Gastrocnemius medialis (tissue), 4 donors: ENCODE measurements around the gene PRDM8.

Source experiments
- CTCF ChIP-seq, 5 experiments: fragments of 450-650 bp in 3 of 5; fragments of 200-600 bp in 2 of 5; sonication (generic) in 2 of 5; IDR thresholded peaks in 4 of 5; conservative IDR thresholded peaks in 1 of 5; 1 replicate in 4 of 5; 2 replicates in 1 of 5; pipeline ENCODE4 v1.5.1; 2016 to 2019; ENCODE audit warnings: antibody characterized with exemption in 5 of 5, mild to moderate bottlenecking in 3 of 5, moderate library complexity in 3 of 5
- POLR2A ChIP-seq, 2 donors: fragments of 450-650 bp; IDR thresholded peaks; one replicate each; pipeline ENCODE4 v1.6.1; 2017; ENCODE audit warnings: antibody characterized with exemption in 2 of 2, mild to moderate bottlenecking in 2 of 2, moderate library complexity in 2 of 2

GRCh38 chr4:80162418-80162817, 34.9 kb upstream of the PRDM8 start:
- no peak for TF ChIP-seq CTCF (IDR thresholded peaks at IDR 0.05 in 4 of 5, conservative IDR thresholded peaks at IDR 0.05 in 1 of 5)
- TF ChIP-seq POLR2A (IDR thresholded peaks at IDR 0.05), result no peak
